ENCODE data around the gene ZNF582. TPM values are rescaled to one million over a fixed set of nuclear protein-coding genes. Genes with fewer than 3 reads are reported as not detected.

Gene ZNF582
- total RNA-seq, 3 donors from 2014 or later (not counting 1 experiment from before 2014, with no cell fraction given), result 1.3 to 3.3 (median 2.8) TPM

DNA sequence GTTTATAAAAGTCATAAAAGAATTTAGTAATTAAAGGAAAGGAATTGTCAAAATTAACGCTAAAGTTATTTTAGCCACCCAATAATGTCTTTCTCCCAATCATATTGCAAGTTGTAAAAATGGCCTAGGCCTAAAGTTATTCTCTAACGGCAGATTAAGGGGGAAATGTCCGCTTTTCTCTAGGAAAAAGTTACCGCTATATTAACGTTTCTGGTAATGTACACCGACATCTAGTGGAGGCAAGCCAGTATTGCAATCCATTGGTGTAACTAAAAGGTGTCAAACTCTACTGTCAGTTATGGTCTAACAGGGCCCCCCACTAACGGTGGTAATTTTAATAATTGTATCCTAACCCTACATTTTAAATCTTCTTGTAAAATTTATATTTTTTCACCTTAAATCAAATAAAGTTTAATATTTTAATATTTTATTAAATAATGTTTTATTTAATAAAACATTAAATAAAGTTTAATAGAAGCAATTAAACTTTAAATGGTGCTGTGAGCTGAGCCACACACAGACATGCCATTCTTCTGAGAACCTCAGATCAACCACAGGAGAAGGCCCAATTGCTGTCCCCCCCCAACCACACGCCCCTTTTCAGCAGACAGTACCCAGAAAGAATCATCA lies 42.8 kb downstream of the ZNF582 start:
- H3K4me3 Mint-ChIP-seq, result no peak overlapping the region
- H3K27me3 Mint-ChIP-seq (ENCODE audit: low read depth in 2 of 2), result peaks cover 0 to 3% of the 10 kb centered on the region in 2 donors
- WGBS (ENCODE audit: insufficient coverage), result 21% methylated on average over 6 of the region's 8 CpGs
- no peak overlapping the region for H3K27ac ChIP-seq (ENCODE audit: low read length)
- no peaks in the 10 kb centered on the region for H3K4me1 ChIP-seq (ENCODE audit: control insufficient read depth, insufficient read depth, low read length)
- H3K27ac Mint-ChIP-seq, result no peak overlapping the region
- H3K27me3 ChIP-seq (ENCODE audit: control insufficient read depth, insufficient read depth, low read length), result no peaks in the 10 kb centered on the region
- H3K9me3 ChIP-seq (ENCODE audit: control insufficient read depth, insufficient read depth, low read length), result no peaks in the 10 kb centered on the region
- no peaks in the 10 kb centered on the region for H3K9me3 Mint-ChIP-seq
- TF ChIP-seq, protein P1, sequence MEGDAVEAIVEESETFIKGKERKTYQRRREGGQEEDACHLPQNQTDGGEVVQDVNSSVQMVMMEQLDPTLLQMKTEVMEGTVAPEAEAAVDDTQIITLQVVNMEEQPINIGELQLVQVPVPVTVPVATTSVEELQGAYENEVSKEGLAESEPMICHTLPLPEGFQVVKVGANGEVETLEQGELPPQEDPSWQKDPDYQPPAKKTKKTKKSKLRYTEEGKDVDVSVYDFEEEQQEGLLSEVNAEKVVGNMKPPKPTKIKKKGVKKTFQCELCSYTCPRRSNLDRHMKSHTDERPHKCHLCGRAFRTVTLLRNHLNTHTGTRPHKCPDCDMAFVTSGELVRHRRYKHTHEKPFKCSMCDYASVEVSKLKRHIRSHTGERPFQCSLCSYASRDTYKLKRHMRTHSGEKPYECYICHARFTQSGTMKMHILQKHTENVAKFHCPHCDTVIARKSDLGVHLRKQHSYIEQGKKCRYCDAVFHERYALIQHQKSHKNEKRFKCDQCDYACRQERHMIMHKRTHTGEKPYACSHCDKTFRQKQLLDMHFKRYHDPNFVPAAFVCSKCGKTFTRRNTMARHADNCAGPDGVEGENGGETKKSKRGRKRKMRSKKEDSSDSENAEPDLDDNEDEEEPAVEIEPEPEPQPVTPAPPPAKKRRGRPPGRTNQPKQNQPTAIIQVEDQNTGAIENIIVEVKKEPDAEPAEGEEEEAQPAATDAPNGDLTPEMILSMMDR (IDR thresholded peaks at IDR 0.05), result peak; percentile 78
- ATAC-seq (peak; percentile 63 to 72 (median 69)), DNase-seq (peak in 1 of 2 donors; percentile 73)
- H3K4me1 Mint-ChIP-seq, result no peaks in the 10 kb centered on the region
- H3K4me3 ChIP-seq (ENCODE audit: low read length), result no peak overlapping the region
- no peaks in the 10 kb centered on the region for H3K36me3 ChIP-seq (ENCODE audit: control insufficient read depth, insufficient read depth, low read length)
- no peaks in the 10 kb centered on the region for H3K36me3 Mint-ChIP-seq
- intact Hi-C loops (cut with micrococcal nuclease), result loop anchor here (1.0 kb wide), 1 partner anchor 97 kb away; no protein-coding TSS in a partner anchor

DNA sequence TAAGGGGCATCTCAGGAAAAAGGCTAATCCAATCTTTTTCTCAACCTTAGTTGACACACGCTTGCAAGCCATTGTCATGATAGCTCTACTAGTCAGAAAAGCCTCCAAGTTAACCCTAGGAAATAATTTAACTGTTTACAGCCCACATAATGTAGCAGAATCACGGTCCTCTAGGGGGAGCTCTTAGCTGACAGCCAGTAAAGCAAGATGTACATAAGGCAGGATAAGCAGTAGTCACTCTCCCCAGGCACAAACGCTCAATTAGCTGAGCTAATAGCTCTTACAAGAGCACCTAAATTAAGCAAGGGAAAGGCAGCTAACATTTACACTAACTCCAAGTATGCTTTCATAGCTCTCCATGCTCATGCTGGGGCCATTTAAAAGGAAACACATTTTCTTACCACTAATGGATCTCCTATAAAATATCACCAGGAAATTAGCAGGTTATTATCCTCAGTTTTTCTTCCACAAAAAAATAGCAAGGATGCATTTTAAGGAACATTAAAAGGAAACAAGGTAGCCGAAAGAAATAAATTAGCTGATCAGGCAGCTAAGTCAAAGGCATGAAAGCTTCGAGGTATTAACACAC lies 45.0 kb downstream of the ZNF582 start:
- no peak overlapping the region for H3K4me3 Mint-ChIP-seq
- intact Hi-C loops (cut with micrococcal nuclease), result no loop called here
- H3K27ac Mint-ChIP-seq, result no peak overlapping the region
- TF ChIP-seq, protein P1 (IDR thresholded peaks at IDR 0.05), result no peak
- Histone ChIP-seq H3K27me3 (ENCODE audit: control insufficient read depth, insufficient read depth, low read length) (no peaks in the 10 kb centered on the region), H3K27ac (ENCODE audit: low read length) (no peak overlapping the region), H3K9me3 (ENCODE audit: control insufficient read depth, insufficient read depth, low read length) (no peaks in the 10 kb centered on the region), H3K36me3 (ENCODE audit: control insufficient read depth, insufficient read depth, low read length) (no peaks in the 10 kb centered on the region), H3K4me3 (ENCODE audit: low read length) (no peak overlapping the region), H3K4me1 (ENCODE audit: control insufficient read depth, insufficient read depth, low read length) (no peaks in the 10 kb centered on the region)
- ATAC-seq (no peak), DNase-seq (peak in 1 of 2 donors; percentile 10)
- no peaks in the 10 kb centered on the region for H3K9me3 Mint-ChIP-seq
- peaks cover 0 to 3% of the 10 kb centered on the region in 2 donors for H3K27me3 Mint-ChIP-seq (ENCODE audit: low read depth in 2 of 2)
- 80% methylated on average over 5 of the region's 5 CpGs for WGBS (ENCODE audit: insufficient coverage)
- no peaks in the 10 kb centered on the region for H3K4me1 Mint-ChIP-seq
- H3K36me3 Mint-ChIP-seq, result no peaks in the 10 kb centered on the region

DNA sequence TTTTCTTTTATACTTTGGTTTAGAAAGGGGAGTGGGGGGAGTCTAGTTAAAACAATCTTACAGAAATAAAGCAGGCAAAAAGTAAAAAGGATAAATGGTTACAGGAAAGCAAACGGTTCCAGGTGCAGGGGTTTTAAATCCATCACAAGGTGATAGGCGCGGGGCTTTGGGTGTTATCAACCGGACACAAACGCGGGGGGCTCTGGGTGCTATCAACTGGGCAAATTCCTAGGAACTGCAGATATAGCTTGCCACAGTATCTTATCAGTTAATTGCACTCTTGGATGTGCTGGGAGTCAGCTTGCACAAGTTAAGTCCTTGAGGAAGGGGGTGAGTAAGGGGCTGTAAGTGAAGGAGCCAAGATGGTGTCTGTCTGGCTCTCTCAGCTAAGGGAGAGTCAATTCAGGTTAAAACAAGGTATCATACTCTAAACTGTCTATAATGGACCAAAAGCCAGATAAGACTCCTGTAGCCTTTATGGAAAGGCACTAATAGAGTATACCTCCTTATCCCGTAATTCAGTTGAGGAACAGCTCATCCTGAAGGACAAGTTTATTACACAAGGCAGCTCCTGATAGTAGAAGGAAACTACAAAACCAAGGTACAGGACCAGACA lies 46.1 kb downstream of the ZNF582 start:
- ATAC-seq, result no peak
- no peak for DNase-seq
- H3K27me3 ChIP-seq (ENCODE audit: control insufficient read depth, insufficient read depth, low read length), result no peaks in the 10 kb centered on the region
- H3K27me3 Mint-ChIP-seq (ENCODE audit: low read depth in 2 of 2), result peaks cover 0 to 10% of the 10 kb centered on the region in 2 donors
- TF ChIP-seq, protein P1 (IDR thresholded peaks at IDR 0.05), result no peak
- H3K36me3 Mint-ChIP-seq, result no peaks in the 10 kb centered on the region
- no peak overlapping the region for H3K4me3 ChIP-seq (ENCODE audit: low read length)
- no peaks in the 10 kb centered on the region for H3K4me1 Mint-ChIP-seq
- no peak overlapping the region for H3K27ac Mint-ChIP-seq
- intact Hi-C loops (cut with micrococcal nuclease), result no loop called here
- H3K36me3 ChIP-seq (ENCODE audit: control insufficient read depth, insufficient read depth, low read length), result no peaks in the 10 kb centered on the region
- no peak overlapping the region for H3K27ac ChIP-seq (ENCODE audit: low read length)
- no peaks in the 10 kb centered on the region for H3K4me1 ChIP-seq (ENCODE audit: control insufficient read depth, insufficient read depth, low read length)
- H3K9me3 Mint-ChIP-seq, result no peaks in the 10 kb centered on the region
- no peak overlapping the region for H3K4me3 Mint-ChIP-seq
- no peaks in the 10 kb centered on the region for H3K9me3 ChIP-seq (ENCODE audit: control insufficient read depth, insufficient read depth, low read length)
- 95% methylated on average over 7 of the region's 7 CpGs for WGBS (ENCODE audit: insufficient coverage)

Measured in natural killer cell (primary cell).